HEK293 (cell line): ENCODE data around the gene FFAR1.

Source experiments
- AEBP2 ChIP-seq: fragments of 450-650 bp; formaldehyde crosslinking; IDR thresholded peaks from 2 replicates; pipeline ENCODE4 v1.5.1; 2016; ENCODE audit warnings: missing biosample characterization, missing genetic modification characterization, borderline replicate concordance
- CTCF ChIP-seq: fragments of 450-650 bp; formaldehyde crosslinking; IDR thresholded peaks from 2 replicates; pipeline ENCODE4 v1.5.1; 2016; ENCODE audit warnings: missing biosample characterization, missing genetic modification characterization
- EGR2 ChIP-seq: fragments of 450-650 bp; formaldehyde crosslinking; IDR thresholded peaks from 2 replicates; pipeline ENCODE4 v1.5.1; 2016; ENCODE audit warnings: low read depth, missing biosample characterization, missing genetic modification characterization
- FEZF1 ChIP-seq: fragments of 450-650 bp; formaldehyde crosslinking; IDR thresholded peaks from 2 replicates; pipeline ENCODE4 v1.5.1; 2016; ENCODE audit warnings: missing biosample characterization, missing genetic modification characterization
- GLI2 ChIP-seq: fragments of 450-650 bp; formaldehyde crosslinking; IDR thresholded peaks from 2 replicates; pipeline ENCODE4; 2017; ENCODE audit warnings: missing biosample characterization, missing genetic modification characterization, low read depth, borderline replicate concordance
- GLIS1 ChIP-seq: fragments of 450-650 bp; formaldehyde crosslinking; IDR thresholded peaks from 2 replicates; pipeline ENCODE4 v1.5.1; 2016; ENCODE audit warnings: missing biosample characterization, missing genetic modification characterization
- HOXC10 ChIP-seq: sonication (generic); formaldehyde crosslinking; IDR thresholded peaks from 2 replicates; pipeline ENCODE4 v1.8.1; 2023; ENCODE audit warnings: mild to moderate bottlenecking, missing genetic modification reagents
- IKZF3 ChIP-seq: fragments of 450-650 bp; IDR thresholded peaks from 2 replicates; pipeline ENCODE4 v1.5.0; 2018; ENCODE audit warnings: missing biosample characterization, mild to moderate bottlenecking, missing genetic modification characterization, moderate library complexity
- KLF16 ChIP-seq: fragments of 450-650 bp; formaldehyde crosslinking; IDR thresholded peaks from 2 replicates; pipeline ENCODE4 v1.5.1; 2017; ENCODE audit warnings: missing biosample characterization, missing genetic modification characterization
- KLF8 ChIP-seq: fragments of 450-650 bp; formaldehyde crosslinking; IDR thresholded peaks from 2 replicates; pipeline ENCODE4 v1.5.1; 2016; ENCODE audit warnings: missing biosample characterization, missing genetic modification characterization
- WT1 ChIP-seq: fragments of 450-650 bp; formaldehyde crosslinking; IDR thresholded peaks from 2 replicates; pipeline ENCODE4 v1.5.1; 2016; ENCODE audit warnings: missing biosample characterization, missing genetic modification characterization
- ZBTB11 ChIP-seq: fragments of 450-650 bp; formaldehyde crosslinking; conservative IDR thresholded peaks from 2 replicates; pipeline ENCODE4 v1.5.1; 2016; ENCODE audit warnings: low read depth, missing biosample characterization, missing genetic modification characterization
- ZBTB21 ChIP-seq: fragments of 450-650 bp; formaldehyde crosslinking; IDR thresholded peaks from 2 replicates; pipeline ENCODE4 v1.5.1; 2017; ENCODE audit warnings: missing biosample characterization, missing genetic modification characterization
- ZFP69B ChIP-seq: fragments of 450-650 bp; formaldehyde crosslinking; IDR thresholded peaks from 2 replicates; pipeline ENCODE4 v1.5.1; 2016; ENCODE audit warnings: missing biosample characterization, missing genetic modification characterization
- ZNF121 ChIP-seq: fragments of 450-650 bp; formaldehyde crosslinking; IDR thresholded peaks from 2 replicates; pipeline ENCODE4 v1.5.1; 2016; ENCODE audit warnings: missing biosample characterization, missing genetic modification characterization
- ZNF214 ChIP-seq: fragments of 450-650 bp; formaldehyde crosslinking; IDR thresholded peaks from 2 replicates; pipeline ENCODE4 v1.5.1; 2017; ENCODE audit warnings: missing biosample characterization, mild to moderate bottlenecking, missing genetic modification characterization, borderline replicate concordance
- ZNF239 ChIP-seq: fragments of 450-650 bp; formaldehyde crosslinking; IDR thresholded peaks from 2 replicates; pipeline ENCODE4 v1.5.1; 2016; ENCODE audit warnings: missing biosample characterization, missing genetic modification characterization
- ZNF24 ChIP-seq: fragments of 450-650 bp; formaldehyde crosslinking; IDR thresholded peaks from 2 replicates; pipeline ENCODE4 v1.5.1; 2016; ENCODE audit warnings: missing biosample characterization, missing genetic modification characterization
- ZNF302 ChIP-seq: fragments of 450-650 bp; formaldehyde crosslinking; IDR thresholded peaks from 2 replicates; pipeline ENCODE4 v1.5.1; 2016; ENCODE audit warnings: missing biosample characterization, missing genetic modification characterization, low read depth
- ZNF324 ChIP-seq: fragments of 450-650 bp; formaldehyde crosslinking; IDR thresholded peaks from 2 replicates; pipeline ENCODE4 v1.5.1; 2016; ENCODE audit warnings: missing biosample characterization, missing genetic modification characterization
- ZNF335 ChIP-seq: fragments of 450-650 bp; formaldehyde crosslinking; conservative IDR thresholded peaks from 2 replicates; pipeline ENCODE4 v1.5.1; 2016; ENCODE audit warnings: missing biosample characterization, missing genetic modification characterization
- ZNF473 ChIP-seq: fragments of 450-650 bp; formaldehyde crosslinking; IDR thresholded peaks from 2 replicates; pipeline ENCODE4 v1.5.1; 2017; ENCODE audit warnings: missing biosample characterization, missing genetic modification characterization
- ZNF521 ChIP-seq: fragments of 450-650 bp; formaldehyde crosslinking; IDR thresholded peaks from 2 replicates; pipeline ENCODE4 v1.5.1; 2017; ENCODE audit warnings: missing biosample characterization, mild to moderate bottlenecking, missing genetic modification characterization
- ZNF558 ChIP-seq: fragments of 450-650 bp; formaldehyde crosslinking; IDR thresholded peaks from 2 replicates; pipeline ENCODE4 v1.5.1; 2016; ENCODE audit warnings: missing biosample characterization, missing genetic modification characterization
- ZNF571 ChIP-seq: fragments of 450-650 bp; formaldehyde crosslinking; IDR thresholded peaks from 2 replicates; pipeline ENCODE4 v1.5.0; 2017; ENCODE audit warnings: missing biosample characterization, missing genetic modification characterization
- ZNF670 ChIP-seq: fragments of 450-650 bp; formaldehyde crosslinking; IDR thresholded peaks from 2 replicates; pipeline ENCODE4 v1.5.1; 2016; ENCODE audit warnings: missing biosample characterization, missing genetic modification characterization, low read depth
- ZNF76 ChIP-seq: fragments of 450-650 bp; formaldehyde crosslinking; IDR thresholded peaks from 2 replicates; pipeline ENCODE4; 2016; ENCODE audit warnings: low read depth, missing biosample characterization, missing genetic modification characterization, borderline replicate concordance
- ZNF792 ChIP-seq: fragments of 450-650 bp; formaldehyde crosslinking; IDR thresholded peaks from 2 replicates; pipeline ENCODE4 v1.5.1; 2016; ENCODE audit warnings: missing biosample characterization, missing genetic modification characterization
- ZSCAN16 ChIP-seq: fragments of 450-650 bp; formaldehyde crosslinking; IDR thresholded peaks from 2 replicates; pipeline ENCODE4 v1.5.1; 2016; ENCODE audit warnings: missing biosample characterization, missing genetic modification characterization
- TF ChIP-seq, protein P1 (sequence below): fragments of 450-650 bp; formaldehyde crosslinking; IDR thresholded peaks from 2 replicates; pipeline ENCODE4 v1.5.1; 2016; ENCODE audit warnings: missing biosample characterization, missing genetic modification characterization
- TF ChIP-seq, protein P2 (sequence below): fragments of 450-650 bp; formaldehyde crosslinking; IDR thresholded peaks from 2 replicates; pipeline ENCODE4 v1.5.1; 2016; ENCODE audit warnings: missing biosample characterization, missing genetic modification characterization

Gene FFAR1

DNA sequence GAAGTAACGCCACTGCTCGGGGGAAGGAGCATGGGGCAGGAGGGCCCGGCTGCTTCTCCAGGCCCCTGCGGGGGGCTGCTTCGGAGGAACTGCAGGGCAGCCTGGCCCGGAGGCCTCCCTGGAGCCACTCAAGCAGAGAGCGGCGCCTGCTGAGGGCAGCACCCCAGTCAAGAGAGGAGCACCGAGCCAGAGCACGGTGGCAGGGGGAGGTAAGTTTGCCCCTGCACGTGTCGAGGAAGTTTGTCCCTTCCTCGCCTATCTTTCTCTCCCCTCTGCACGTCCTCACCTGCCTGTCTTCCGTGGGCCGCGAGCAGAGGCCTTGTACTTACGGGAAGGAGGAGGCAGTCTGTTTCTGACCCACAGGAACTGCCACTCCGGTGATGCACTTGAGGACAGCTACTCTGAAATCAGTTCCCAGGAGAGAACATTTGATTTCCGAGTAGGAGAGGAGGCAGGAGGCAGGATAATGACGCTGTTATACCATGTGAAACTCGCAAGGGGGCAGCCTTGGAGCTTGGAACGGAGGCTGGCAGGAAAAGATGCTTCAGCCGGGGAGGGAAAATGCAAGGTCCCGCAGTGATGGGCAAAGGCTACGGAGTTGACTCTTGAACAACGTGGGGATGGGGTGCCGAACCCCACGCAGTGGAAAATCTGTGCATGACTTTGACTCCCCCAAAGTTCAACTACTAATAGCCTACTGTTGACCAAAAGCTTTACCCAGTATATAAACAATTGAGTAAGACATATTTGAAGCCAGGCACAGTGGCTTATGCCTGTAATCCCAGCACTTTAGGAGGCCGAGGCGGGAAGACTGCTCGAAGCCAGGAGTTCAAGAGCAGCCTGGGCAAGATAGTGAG lies 5.0 kb downstream of the FFAR1 start (continued):
- TF ChIP-seq, protein P1, sequence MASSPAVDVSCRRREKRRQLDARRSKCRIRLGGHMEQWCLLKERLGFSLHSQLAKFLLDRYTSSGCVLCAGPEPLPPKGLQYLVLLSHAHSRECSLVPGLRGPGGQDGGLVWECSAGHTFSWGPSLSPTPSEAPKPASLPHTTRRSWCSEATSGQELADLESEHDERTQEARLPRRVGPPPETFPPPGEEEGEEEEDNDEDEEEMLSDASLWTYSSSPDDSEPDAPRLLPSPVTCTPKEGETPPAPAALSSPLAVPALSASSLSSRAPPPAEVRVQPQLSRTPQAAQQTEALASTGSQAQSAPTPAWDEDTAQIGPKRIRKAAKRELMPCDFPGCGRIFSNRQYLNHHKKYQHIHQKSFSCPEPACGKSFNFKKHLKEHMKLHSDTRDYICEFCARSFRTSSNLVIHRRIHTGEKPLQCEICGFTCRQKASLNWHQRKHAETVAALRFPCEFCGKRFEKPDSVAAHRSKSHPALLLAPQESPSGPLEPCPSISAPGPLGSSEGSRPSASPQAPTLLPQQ (tag by site-specific recombination): peak; percentile 49; the same call in 1 of the 2 replicates
- no peak for TF ChIP-seq KLF16 (tag by site-specific recombination)
- TF ChIP-seq ZBTB21 (tag by site-specific recombination): peak; percentile 45; the same call in 1 of the 2 replicates
- no peak for TF ChIP-seq ZNF571 (tag by site-specific recombination)
- TF ChIP-seq CTCF (tag by site-specific recombination): peak; percentile 95
- no peak for TF ChIP-seq ZNF302 (tag by site-specific recombination)
- TF ChIP-seq, protein P2, sequence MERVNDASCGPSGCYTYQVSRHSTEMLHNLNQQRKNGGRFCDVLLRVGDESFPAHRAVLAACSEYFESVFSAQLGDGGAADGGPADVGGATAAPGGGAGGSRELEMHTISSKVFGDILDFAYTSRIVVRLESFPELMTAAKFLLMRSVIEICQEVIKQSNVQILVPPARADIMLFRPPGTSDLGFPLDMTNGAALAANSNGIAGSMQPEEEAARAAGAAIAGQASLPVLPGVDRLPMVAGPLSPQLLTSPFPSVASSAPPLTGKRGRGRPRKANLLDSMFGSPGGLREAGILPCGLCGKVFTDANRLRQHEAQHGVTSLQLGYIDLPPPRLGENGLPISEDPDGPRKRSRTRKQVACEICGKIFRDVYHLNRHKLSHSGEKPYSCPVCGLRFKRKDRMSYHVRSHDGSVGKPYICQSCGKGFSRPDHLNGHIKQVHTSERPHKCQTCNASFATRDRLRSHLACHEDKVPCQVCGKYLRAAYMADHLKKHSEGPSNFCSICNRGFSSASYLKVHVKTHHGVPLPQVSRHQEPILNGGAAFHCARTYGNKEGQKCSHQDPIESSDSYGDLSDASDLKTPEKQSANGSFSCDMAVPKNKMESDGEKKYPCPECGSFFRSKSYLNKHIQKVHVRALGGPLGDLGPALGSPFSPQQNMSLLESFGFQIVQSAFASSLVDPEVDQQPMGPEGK (tag by site-specific recombination): peak; percentile 64
- TF ChIP-seq EGR2 (tag by site-specific recombination): no peak
- no peak for TF ChIP-seq ZNF558 (tag by site-specific recombination)
- TF ChIP-seq FEZF1: peak; percentile 36; the same call in 1 of the 2 replicates
- TF ChIP-seq ZNF214: no peak
- no peak for TF ChIP-seq ZSCAN16 (tag by site-specific recombination)
- peak; percentile 86 for TF ChIP-seq ZNF335 (tag by site-specific recombination)
- no peak for TF ChIP-seq ZBTB11
- TF ChIP-seq ZNF76 (tag by site-specific recombination): no peak
- peak; percentile 65; the same call in 1 of the 2 replicates for TF ChIP-seq ZNF24 (tag by site-specific recombination)
- TF ChIP-seq WT1: no peak
- no peak for TF ChIP-seq ZNF521 (tag by site-specific recombination)
- TF ChIP-seq ZNF670 (tag by site-specific recombination): no peak
- TF ChIP-seq ZNF324 (tag by site-specific recombination): no peak
- TF ChIP-seq HOXC10 (CRISPR knock-in tag): no peak
- TF ChIP-seq GLI2 (tag by site-specific recombination): no peak
- no peak for TF ChIP-seq ZNF473 (tag by site-specific recombination)
- TF ChIP-seq ZNF239 (tag by site-specific recombination): no peak
- TF ChIP-seq IKZF3: peak; percentile 72; the same call in 1 of the 2 replicates
- TF ChIP-seq AEBP2 (tag by site-specific recombination): no peak
- TF ChIP-seq GLIS1 (tag by site-specific recombination): peak; percentile 83
- TF ChIP-seq KLF8 (tag by site-specific recombination): peak; percentile 62
- no peak for TF ChIP-seq ZNF792 (tag by site-specific recombination)
- no peak for TF ChIP-seq ZFP69B (tag by site-specific recombination)
- peak; percentile 63 for TF ChIP-seq ZNF121 (tag by site-specific recombination)
